ENCODE data around the gene PCSK7. TPM values are rescaled to one million over a fixed set of nuclear protein-coding genes. Genes with fewer than 3 reads are reported as not detected.
A peak's percentile ranks its signal among the peaks of the same experiment; 100 is the strongest.

The PCSK7 gene
- total RNA-seq, 1 experiment from 2014 or later, result 85.4 TPM

GRCh38 chr11:117232092-117232878, 412 bp upstream of the PCSK7 start, which contains the start of gene RNF214:
Gene RNF214, plus strand, starts transcription at chr11:117232671. Its CDS starts 1,602 bp downstream, at chr11:117234273.
- peak; percentile 88 for DNase-seq (ENCODE audit: low spot score)

- DNase-seq (ENCODE audit: low spot score), result peak; percentile 37
Measured at GRCh38 chr11:117230999-117231841, 653 bp downstream of the PCSK7 start.

- DNase-seq (ENCODE audit: low spot score), result no peak
Measured at GRCh38 chr11:117230286-117230961, 1.4 kb downstream of the PCSK7 start.

GRCh38 chr11:117229931-117230285, 2.0 kb downstream of the PCSK7 start:
- DNase-seq (ENCODE audit: low spot score), result no peak

- no peak for DNase-seq (ENCODE audit: low spot score)
Measured at GRCh38 chr11:117229411-117229810, 2.5 kb downstream of the PCSK7 start.

GRCh38 chr11:117228091-117228490, 3.8 kb downstream of the PCSK7 start:
- no peak for DNase-seq (ENCODE audit: low spot score)

GRCh38 chr11:117226388-117227385, 5.2 kb downstream of the PCSK7 start:
- peak; percentile 96 for DNase-seq (ENCODE audit: low spot score)

- DNase-seq (ENCODE audit: low spot score), result no peak
Measured at GRCh38 chr11:117225553-117226170, 6.2 kb downstream of the PCSK7 start.

- no peak for DNase-seq (ENCODE audit: low spot score)
Measured at GRCh38 chr11:117223741-117224689, 7.9 kb downstream of the PCSK7 start.

GRCh38 chr11:117222991-117223740, 8.7 kb downstream of the PCSK7 start:
- DNase-seq (ENCODE audit: low spot score), result no peak

- peak; percentile 92 for DNase-seq (ENCODE audit: low spot score)
Measured at GRCh38 chr11:117221775-117222517, 9.9 kb downstream of the PCSK7 start.

- no peak for DNase-seq (ENCODE audit: low spot score)
Measured at GRCh38 chr11:117220999-117221774, 10.7 kb downstream of the PCSK7 start.

- no peak for DNase-seq (ENCODE audit: low spot score)
Measured at GRCh38 chr11:117220568-117220967, 11.3 kb downstream of the PCSK7 start.

- no peak for DNase-seq (ENCODE audit: low spot score)
Measured at GRCh38 chr11:117219995-117220394, 11.9 kb downstream of the PCSK7 start.

- DNase-seq (ENCODE audit: low spot score), result no peak
Measured at GRCh38 chr11:117219455-117219854, 12.4 kb downstream of the PCSK7 start.

- no peak for DNase-seq (ENCODE audit: low spot score)
Measured at GRCh38 chr11:117219001-117219400, 12.9 kb downstream of the PCSK7 start.

All from HT-29 (cell line).